OCI-M1 (cell line): Measurements from ENCODE around the gene MEX3B.
A peak's percentile ranks its signal among the peaks of the same experiment; 100 is the strongest.
"Not testable (repeated sequence)": the region's sequence is repeated elsewhere in the genome, so short reads cannot be mapped to it uniquely, and the experiment has no call there.

Source experiments
- DNase-seq: peaks from one replicate; lab custom pipeline; 2025; lab: John Stamatoyannopoulos, UW

Gene MEX3B

DNA sequence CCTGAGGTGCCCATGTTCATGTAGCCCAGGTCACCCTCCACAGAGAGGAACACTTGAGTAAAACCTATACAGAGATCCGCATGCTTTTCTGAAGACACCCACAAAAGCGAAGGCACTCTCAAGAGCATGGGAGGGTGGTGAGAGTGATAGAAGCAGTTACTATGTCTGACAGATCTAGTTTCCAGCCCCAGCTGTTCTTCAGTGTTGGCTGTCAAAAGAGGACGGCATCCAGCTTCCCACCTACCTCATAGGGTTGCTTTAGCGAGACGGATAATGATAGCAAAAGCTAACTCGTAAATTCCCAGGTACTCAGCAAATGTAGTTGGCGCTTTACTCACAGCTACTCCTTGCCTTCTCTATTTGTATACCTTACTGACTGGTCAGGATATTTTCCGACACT lies 3.0 kb upstream of the MEX3B start:
- no peak for DNase-seq

DNA sequence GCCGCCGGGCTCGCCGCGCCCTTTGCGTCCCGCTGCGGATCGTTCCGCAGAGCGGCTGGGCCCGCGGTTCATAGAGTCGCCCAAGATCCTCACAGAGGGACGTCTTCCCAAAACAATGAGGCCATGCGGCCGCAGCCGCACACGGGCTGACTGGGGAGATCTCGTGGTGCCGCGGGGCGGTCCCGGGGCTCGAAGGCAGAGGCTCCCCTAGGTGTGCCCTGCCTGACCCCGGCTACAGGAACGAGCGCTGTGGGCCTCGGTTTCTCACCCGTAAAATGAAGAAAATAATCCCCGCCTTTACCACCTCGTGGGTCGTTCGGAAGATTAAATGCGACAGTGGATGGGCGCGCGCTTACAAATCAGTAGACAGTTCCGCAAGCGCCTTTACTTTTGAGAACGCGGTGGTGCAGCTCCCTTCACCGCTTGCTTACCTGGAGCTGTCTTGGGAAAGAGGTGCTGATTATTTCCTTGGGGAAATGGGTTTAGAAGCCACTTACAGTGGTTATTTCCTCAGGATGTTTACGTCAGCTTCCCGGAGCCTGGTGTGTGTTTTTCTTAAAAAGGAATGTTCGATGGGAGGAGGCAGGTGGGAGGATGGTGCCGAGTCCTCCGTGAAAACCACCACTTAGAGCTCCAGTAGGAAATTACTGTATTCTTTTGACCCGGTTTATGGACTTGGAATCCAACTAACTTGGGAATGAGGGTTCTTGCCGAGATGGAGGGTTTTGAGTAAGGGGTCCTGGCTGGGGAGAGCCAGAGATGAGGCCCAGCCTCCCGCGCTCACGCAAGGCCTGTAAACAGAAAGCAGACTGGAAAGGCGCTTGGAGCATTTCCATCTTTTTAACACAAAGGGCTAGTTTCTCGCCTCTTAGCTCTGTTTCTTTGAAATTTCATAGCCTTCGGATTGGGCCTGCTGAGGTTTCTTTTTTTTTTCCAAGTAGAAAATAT lies 1.9 kb upstream of the MEX3B start:
- DNase-seq, result no peak

DNA sequence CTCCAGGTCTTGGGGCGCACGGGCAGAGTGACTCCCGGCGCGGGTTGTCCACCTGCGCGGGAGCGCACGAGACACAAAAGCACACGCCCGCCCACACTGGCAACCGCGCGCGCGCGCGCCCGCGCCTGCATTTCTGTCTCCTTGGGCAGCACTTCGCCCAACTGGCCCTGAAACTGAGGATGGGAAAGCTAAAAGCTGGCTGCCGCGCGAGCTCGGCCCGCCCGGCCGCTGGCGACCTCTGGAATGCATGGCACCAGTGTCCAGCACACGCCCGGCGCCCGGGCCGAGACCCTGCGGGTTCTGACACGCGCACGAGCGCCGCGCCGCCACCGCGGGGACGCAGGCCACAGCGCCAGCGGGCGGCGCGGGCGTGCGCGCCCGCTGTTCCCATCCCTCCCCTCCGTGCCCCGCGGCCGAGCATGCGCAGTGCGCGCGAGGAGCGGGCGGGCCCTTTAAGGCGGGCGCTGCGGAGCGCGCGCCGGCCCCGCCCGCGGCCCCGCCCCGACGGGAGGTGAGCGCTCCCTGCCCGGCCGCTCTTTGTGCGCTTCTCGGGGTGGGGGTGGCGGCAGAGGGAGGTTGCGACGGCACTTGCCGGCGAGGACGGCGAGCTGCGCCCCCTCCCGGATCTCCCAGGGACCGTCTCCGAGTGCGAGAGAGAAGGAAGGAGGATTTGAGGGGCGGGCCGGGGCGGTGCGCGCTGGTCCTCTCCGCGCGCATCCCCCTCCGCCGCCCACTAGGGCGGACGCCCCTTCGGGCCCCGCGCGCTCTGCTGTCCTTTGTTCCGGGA lies 1.0 kb upstream of the MEX3B start:
- peak; percentile 96 for DNase-seq

DNA sequence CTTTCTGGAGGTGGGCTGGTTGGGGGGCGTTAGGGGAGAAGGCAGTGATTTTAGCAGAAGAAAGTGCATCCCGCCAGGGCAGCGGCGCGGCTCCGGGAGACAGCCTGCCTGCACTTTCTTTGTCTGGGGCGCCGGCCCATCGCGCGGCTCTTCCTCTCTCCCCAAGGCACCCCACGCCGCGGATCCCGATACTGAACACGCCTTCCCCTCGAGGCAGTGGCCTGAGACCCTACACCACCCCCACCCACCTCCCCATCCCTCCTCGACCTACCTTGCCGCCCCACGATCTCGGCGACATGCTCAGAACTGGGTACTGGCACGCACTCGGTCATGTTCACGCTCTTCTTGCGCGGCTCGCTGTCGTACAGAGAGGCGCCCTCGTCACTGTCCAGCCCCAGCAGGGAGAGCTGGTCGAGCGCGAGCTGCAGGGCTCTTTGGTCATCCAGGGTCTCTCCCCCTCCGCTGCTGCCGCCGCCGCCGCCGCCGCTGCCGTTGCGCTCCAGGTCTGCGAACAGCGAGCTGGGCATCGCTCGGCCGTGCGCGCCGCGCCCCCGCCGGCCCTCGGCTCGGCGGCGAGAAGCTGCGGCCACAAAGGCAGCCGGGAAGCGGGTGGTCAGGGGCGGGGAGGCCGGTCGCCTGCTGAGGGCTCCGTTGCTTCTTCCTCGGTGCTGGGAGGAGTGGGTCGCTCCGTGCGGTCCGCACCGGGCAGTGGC lies 483 bp downstream of the MEX3B start:
- DNase-seq, result peak; percentile 71

DNA sequence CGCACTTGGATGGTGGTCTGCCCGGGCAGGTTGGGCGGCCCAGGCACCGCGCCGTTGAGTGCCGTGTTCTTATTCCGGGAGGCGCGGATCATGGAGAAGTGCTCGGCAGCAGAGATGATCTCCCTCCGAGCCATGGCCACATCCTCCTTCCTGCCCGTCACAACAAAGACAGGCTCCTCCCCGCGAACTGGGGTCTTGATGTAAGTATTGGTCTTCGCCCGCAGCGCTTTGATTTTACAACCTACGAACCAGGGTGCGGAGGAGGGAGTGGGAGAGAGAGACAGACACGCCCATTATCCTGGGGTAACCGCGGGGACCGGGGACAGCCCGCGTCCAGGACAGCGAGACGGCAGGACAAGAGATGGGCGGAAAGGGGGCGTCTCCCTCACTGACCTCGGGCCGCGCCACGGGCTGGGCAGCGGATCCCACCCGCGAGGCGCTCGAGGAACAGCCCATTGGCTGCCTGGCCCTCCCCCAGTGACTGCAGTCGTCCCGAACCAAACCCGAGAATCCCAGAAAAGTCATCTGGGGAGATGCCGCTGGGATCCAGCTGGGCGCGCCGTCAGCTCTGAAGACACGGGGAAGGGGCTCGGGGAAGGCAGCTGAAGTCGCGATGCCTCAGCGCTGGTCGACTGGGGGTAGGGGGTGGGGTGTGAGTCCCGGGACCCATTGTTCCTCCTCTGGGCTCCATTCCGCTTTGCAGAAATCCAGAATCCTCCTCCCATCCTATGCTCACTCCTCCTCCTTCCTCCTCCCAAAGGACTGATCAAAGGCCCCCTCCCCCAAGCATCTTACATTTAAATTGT lies 1.2 kb downstream of the MEX3B start:
- DNase-seq, result peak; percentile 77

DNA sequence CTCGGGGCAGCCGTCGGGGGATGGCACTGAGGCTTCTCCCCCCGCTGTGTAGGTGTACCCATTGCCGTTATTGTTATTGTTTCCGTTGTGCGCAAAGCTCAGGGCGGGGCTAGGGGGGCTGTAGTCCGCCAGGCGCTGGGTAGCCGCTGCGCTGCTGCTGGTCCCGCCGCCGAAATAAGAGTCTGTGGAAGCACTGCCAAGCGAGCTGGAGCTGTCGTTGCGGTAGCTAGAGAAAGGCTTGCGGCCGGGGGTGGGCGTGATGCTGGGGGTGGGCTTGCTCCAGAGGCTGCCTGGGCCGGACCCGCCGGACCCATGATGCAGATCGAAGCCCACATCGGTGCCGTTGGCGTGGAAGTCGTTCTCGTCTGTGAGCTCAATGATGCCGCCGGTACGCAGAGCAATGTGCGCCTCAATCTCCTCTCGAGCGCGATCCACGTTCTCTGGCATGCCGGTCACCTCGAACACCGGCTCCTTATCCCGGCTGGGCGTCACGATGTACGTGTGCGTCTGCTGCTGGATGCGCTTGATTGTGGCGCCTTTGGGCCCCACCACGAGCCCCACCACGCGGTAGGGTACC lies 1.9 kb downstream of the MEX3B start:
- DNase-seq, result peak; percentile 60

DNA sequence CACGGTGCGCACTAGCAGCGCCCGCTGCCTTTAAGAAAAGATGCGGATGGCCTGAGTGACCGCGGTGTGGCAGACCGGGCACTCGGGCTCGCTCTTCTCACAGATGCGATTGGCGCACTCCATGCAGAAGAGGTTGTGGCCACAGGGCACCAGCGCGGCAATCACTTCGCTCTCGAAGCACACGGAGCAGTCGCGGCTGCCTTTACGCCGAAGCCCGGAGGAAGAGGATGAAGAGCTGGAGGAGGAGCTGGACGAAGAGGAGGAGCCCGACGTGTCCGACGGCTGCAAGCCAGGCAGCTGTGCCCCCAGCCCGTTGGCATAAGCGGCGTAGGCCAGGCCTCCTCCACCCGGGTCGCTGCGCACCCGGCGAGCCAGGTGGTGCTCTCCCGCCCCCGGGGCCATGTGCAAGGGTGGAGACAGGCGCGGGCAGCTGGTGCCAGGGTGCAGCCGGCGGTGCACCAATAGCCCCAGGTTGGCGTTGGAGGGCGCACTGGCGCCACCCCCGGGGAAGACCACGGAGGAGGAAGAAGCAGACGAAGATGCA lies 2.6 kb downstream of the MEX3B start:
- DNase-seq, result peak; percentile 67

DNA sequence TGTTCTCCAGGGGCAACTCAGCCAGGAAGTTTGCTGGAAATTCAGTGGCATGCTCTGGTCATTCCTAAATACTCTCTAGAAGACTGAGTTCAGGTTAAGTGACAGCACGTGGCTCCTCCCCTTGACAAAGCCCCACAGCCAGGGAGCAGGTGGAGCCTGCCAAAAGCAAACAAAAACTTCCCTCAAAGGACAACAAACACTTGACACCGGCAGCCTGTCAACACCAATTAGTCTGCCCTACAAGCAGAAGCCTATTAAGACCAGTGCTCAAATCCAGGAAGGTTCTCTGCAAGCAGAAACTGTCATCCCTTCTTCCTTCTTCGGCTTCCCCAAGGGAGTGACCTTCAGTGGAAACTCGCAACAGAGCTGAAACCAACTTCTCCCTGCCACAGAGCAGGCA lies 5.0 kb downstream of the MEX3B start:
- DNase-seq, result peak; percentile 53

DNA sequence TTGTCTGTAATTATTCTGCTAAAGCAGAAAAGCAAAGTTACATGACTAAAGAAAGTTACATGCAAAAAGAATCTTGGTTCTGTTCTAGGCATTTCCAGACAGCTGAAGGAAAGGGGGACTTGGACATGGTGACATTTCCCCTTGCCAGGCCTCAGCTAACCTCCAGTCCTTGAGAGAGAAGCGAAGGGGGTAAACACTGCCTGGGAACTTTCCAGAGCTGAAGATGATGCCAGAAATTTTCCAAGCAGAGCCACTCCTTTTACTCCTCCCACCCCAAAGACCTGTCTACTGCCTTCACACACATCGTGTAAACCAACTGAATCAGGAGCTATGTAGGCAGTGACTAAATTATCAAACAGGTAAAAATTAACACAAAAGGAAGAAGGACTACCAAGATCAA lies 5.4 kb downstream of the MEX3B start:
- peak; percentile 28 for DNase-seq

DNA sequence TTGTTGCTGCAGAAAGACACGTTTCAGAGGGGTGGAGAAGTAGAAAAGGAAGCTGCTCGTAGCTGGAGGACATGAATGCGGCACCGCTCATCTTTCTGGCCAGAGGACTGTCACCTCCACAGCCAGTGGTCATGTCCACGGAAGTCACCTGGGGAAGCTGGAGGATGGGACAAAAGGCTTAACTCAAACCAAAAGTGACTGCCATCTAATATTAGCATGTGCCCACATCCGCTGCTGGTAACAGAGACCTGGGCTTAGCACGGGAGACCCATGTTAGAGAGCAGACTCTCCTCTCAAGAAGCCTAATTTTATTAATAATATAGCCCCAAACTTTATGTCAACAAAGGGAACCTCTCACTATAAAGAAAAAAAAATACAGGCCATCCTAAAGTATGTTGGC lies 5.9 kb downstream of the MEX3B start:
- DNase-seq, result no peak

DNA sequence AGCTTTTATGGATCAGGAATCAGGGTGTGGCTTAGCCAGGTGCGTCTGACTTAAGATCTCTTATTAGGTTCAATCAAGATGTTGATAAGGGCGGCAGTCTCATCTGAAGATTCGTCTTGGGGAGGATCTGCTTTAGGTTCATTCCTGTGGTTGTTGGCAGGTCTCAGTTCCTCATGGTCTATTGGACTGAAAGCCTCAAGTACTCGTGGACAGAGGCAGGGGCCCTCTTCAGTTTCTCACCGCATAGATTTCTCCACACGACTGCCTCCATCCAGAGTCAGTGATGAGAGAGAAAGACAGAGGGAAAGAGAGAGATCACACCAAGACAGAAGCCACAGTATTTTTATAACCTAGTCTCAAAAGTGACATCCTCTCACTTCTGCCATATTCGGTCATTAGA lies 9.4 kb downstream of the MEX3B start:
- DNase-seq, result no peak

DNA sequence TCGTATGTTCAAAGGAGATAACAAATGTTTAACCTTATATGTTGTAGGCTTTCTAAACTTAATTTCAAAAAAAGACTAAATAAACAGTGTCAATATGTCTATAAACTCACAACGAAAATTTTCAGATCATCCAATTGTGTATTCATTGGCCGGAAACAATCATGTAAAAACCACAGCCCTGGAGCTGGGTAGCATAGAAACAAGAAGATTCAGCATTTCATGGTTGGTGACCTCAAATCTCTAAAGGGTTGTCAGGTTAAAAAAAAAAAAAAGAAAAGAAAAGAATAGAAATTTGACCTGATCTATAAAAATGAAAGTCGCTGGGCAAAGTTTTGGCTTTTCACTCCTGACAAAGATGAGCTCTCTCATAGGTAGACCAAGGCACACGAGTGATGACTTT lies 13.9 kb downstream of the MEX3B start:
- DNase-seq, result no peak

DNA sequence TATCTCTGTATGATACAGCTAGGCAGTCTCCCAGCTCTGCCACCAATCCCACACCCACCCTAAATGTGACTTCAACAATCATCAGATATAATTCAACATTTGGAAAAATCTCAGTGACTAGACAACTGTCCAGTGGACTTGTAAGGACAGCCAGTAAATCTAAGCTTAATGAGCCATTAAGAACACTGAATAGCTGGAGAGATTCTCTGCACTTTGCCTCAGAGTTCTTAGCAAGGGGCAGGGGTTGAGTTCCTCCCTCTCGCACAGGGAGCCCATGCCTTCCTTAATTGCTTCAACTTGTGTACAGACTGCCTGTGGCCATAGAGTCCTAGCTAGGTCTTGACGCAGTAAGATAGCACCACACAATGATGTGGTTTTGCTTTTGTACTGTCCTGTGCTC lies 15.6 kb downstream of the MEX3B start:
- peak; percentile 26 for DNase-seq

DNA sequence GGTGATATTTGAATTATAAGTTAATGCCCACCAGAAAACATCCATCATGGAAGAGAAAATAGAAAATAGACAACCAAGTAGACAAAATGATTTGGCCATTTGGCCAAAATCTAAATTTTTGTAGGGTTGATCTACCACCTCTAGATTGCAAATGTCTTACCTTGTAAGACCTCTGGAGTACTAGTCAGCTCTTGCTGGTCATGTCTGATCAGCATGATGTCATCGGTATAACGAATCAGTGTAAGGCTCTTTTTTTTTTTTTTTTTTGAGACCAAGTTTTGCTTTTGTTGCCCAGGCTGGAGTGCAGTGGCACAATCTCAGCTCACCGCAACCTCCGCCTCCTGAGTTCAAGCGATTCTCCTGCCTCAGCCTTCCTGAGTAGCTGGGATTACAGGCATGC lies 17.7 kb downstream of the MEX3B start:
- DNase-seq, result not testable (repeated sequence)

DNA sequence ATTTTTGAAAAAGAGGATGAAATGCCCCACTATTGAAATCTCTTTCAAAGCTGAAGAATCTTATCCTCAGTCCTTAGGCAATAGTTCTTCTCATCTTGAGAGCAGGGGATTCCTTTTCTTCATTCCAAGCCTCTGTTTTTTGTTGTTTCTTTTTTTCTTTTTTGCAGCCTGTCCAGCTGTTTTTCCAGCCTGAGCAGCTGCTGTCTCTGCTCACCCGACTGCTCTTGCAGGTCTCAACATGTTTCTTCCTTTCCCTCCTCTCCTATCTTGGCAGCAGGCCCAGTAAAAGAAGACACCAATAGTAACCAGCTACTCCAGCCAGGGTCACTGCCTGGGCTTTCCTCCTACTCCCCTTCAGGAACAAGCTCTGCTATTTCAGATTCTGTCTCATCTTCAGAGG lies 23.8 kb downstream of the MEX3B start:
- peak; percentile 75 for DNase-seq

DNA sequence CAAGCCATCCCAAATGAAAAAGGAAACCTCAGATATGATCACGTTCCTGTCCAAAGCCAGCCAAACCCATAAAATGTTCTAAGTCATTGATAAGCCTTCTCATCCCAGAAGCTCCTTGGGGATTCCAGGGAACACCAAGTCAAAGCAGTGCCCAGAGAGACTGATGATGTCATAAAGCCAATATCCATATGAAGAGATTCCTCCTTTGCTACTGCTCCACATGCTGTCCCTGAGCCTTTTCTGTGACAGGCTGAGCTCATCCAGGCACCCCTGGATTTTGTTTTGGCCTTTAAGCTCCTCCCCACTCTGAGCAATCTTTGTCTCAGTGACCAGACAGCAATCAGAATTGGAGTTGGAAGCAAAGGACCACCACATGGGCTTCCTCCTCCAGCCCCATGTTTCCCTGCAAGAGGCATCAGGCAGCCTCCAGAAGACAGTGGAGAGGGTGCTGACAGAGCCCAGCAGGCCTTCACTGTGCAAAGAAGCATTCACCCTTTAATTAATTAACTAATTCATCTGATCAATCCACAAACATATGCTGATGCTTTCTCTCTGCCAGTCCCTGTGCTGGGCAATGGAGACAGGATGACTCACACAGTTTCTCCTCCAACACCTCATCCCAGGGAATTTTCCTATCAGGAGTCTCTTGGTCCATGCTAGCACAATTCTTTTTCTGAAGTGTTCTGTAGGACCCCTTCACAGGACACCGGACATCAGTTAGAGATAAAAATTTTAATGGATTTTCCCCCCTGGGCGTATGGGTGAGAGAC lies 25.0 kb downstream of the MEX3B start:
- DNase-seq, result no peak

DNA sequence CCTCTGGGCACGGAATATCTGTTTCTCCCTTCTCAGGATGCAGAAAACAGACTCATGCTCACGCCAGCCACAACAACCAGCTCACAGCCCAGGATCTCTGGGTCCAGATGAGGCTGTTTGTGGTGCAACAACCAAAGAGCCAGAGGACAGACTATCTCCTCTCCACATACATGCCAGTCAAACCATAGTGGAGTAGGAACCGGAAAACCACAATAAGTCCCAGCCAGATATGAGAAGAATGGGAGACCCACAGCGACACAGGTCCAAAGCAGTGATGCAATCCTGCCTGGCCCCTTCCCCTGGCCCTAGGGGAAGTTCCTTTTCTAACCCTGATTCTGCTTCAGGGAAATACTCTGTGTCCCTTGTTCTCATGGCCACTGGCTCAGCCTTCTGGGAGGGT lies 27.6 kb downstream of the MEX3B start:
- DNase-seq, result peak; percentile 97

DNA sequence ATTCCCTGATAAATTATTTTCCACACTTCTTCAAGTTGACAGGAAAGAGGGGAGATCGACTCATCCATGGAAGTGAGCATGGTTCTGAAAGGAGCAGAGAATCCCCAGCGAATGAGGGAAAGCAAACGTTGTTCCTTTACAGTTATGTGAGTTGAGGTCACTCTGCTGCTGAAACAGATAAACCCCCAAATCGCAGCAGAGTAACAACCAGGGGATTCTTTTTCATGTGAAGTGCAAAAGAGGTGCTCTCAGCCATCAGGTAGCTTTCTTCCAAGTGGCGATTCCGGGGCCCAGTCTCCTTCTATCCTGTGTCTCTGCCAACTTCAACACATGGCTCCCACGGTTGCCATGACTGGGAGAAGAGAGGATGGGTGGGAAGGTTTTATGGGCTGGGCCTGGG lies 28.2 kb downstream of the MEX3B start:
- DNase-seq, result no peak

DNA sequence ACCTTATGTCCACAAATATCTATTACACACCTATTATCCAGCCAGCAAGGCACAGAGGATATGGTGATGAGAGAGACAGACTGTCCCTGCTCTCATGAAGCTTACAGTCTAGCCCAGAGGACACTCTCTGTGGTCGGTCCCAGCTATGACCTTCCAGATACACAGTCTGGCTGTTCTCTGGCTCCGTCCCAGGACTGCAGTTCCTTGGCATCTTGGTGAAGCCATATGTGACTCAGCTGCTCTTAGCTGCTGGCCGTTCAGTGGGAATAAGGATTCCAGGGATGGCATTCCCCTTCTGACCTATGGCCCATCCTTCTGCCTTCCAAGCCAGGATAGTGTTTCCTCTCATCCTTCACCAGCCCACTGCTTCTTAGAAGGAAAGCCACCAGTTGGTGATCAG lies 30.8 kb downstream of the MEX3B start:
- DNase-seq, result no peak

DNA sequence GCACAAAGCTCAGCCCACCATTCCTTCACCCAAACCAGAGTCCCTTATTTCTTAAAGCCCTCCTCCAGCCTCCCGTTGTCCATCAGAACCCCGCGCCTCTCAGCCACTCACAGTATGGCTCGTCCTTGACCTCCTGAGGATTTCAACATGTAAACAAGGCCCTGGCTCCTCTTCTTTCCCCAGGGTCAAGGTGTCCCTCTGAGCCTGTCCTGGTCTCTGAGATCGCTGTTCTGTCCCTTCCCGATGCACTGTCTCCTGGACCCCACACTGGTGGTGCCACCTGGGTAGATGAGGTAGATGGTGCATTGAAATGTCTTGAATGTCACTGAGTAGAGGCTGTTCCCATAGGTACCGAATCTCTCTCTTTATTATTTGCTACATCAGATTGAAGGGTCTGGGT lies 32.9 kb downstream of the MEX3B start:
- no peak for DNase-seq
